ENCODE results near the gene UBE2H.

DNA sequence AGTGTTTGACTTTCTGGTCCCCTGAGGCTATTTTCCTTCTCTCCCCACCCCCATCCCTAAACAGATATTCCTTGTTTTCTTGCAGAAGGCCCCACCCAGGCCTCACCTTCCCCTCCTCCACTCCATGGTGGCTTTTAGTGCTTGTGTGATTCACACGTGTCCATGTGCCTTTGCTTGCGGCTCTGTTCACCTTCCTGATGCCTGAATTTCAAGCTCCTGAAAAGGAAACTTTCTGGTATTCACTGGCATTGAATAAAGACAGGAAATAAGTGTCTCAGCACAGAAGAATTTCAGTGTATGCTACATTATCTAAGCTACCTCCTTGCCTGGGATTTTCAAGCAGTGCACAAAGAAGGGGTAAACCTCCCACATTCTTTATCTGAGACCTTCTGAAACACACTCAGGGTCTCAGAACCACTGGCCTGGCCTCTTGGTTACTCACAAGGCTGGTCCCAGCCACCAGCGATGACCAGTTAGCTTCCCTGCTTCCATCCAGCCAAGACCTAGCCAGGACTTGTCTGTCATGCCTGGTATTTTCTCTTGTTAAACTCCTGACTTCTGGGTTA is 17.2 kb upstream of the UBE2H start:
- TF ChIP-seq CTCF (conservative IDR thresholded peaks at IDR 0.05; ENCODE audit: low read depth, low read length) (no peak), EZH2 (IDR thresholded peaks at IDR 0.05; ENCODE audit: borderline replicate concordance, low read depth, low read length, poor library complexity, severe bottlenecking) (no peak)

All from A673 (cell line).